ENCODE data around the gene ZXDC. TPM values are rescaled to one million over a fixed set of nuclear protein-coding genes. Genes with fewer than 3 reads are reported as not detected.

ZXDC gene
- total and polyA plus RNA-seq, 11 donors: 8.7 to 40.3 (median 19.3) TPM

- TF ChIP-seq POLR2A (IDR thresholded peaks at IDR 0.05) (no peak), CTCF (IDR thresholded peaks at IDR 0.05) (no peak)
- Histone ChIP-seq H3K27me3 (no peaks in the 10 kb centered on the region), H3K36me3 (peaks cover 0 to 100% (median 88%) of the 10 kb centered on the region in 9 donors), H3K27ac (no peak overlapping the region), H3K4me3 (no peak overlapping the region), H3K9me3 (no peaks in the 10 kb centered on the region), H3K4me1 (peaks cover 0 to 22% (median 1%) of the 10 kb centered on the region in 12 donors)
- ATAC-seq (peak in 1 of 4 donors; percentile 31), DNase-seq (no peak)
- WGBS, 4 donors: 71 to 78% (median 72%) methylated on average over 4 of the region's 4 CpGs
- intact Hi-C loops (cut with DNase I): no loop called here
These were observed 19.5 kb downstream of the ZXDC start for GRCh38 chr3:126456211-126456610.

- Histone ChIP-seq H3K27ac (no peak overlapping the region), H3K9me3 (no peaks in the 10 kb centered on the region), H3K4me3 (no peak overlapping the region), H3K36me3 (peaks cover 0 to 100% (median 88%) of the 10 kb centered on the region in 9 donors), H3K4me1 (peaks cover 0 to 21% (median 0%) of the 10 kb centered on the region in 12 donors), H3K27me3 (no peaks in the 10 kb centered on the region)
- intact Hi-C loops (cut with DNase I): no loop called here
- DNase-seq (no peak), ATAC-seq (no peak)
- 86 to 91% (median 90%) methylated on average over 6 of the region's 6 CpGs for WGBS, 4 donors
- no peak for TF ChIP-seq CTCF (IDR thresholded peaks at IDR 0.05)
- TF ChIP-seq POLR2A (IDR thresholded peaks at IDR 0.05): no peak
These were observed 21.1 kb downstream of the ZXDC start for GRCh38 chr3:126454437-126455198.

- no peak for ATAC-seq
- intact Hi-C loops (cut with DNase I): no loop called here
These were observed 21.7 kb downstream of the ZXDC start for GRCh38 chr3:126454025-126454424.

More at GRCh38 chr3:126454025-126454424, 21.7 kb downstream of the ZXDC start:
- no peak for TF ChIP-seq POLR2A (IDR thresholded peaks at IDR 0.05)
- no peak for TF ChIP-seq CTCF (IDR thresholded peaks at IDR 0.05)
- Histone ChIP-seq H3K4me1 (peaks cover 0 to 21% (median 0%) of the 10 kb centered on the region in 12 donors), H3K36me3 (peaks cover 0 to 100% (median 87%) of the 10 kb centered on the region in 9 donors), H3K27me3 (no peaks in the 10 kb centered on the region), H3K4me3 (no peak overlapping the region), H3K27ac (no peak overlapping the region), H3K9me3 (no peaks in the 10 kb centered on the region)
- no peak for DNase-seq
- WGBS, 4 donors: 81 to 90% (median 87%) methylated on average over 1 of the region's 1 CpG
